GM12878 (cell line): ENCODE results near the gene BNC2. TPM values are rescaled to one million over a fixed set of nuclear protein-coding genes. Genes with fewer than 3 reads are reported as not detected.

Source experiments
- ATAC-seq: fragments of 200-7000 bp; cut with Tn5 transposase; 3 replicates; pipeline ENCODE4 v1.9.1; 2020; ENCODE audit warnings: mild to moderate bottlenecking, moderate library complexity
- BruUV-seq: library from RNA; stranded (reverse); fragments of 400-500 nt; replicated peaks from 2 replicates; lab custom pipeline; 2021; lab: Mats Ljungman, UMichigan
- CTCF ChIA-PET: fragments of 300-600 bp; sonication (Branson Sonifier 250); formaldehyde crosslinking; extraction: SDS; loops from one replicate; lab custom pipeline; 2021; ENCODE audit warnings: inconsistent platforms; lab: Yijun Ruan, JAX
- POLR2A ChIA-PET: fragments of 350-600 bp; formaldehyde crosslinking; extraction: SDS; loops from one replicate; lab custom pipeline; 2021; ENCODE audit warnings: inconsistent platforms; lab: Charles Lee
- RAD21 ChIA-PET: fragments of 300-600 bp; sonication (Branson Sonifier 250); formaldehyde crosslinking; loops from one replicate; lab custom pipeline; 2023; ENCODE audit warnings: antibody characterized with exemption; ENCODE audit not compliant: unreplicated experiment; lab: Charles Lee
- SMC1A ChIA-PET: fragments of 300-600 bp; sonication (Branson Sonifier 250); formaldehyde crosslinking; loops from one replicate; lab custom pipeline; 2023; ENCODE audit not compliant: unreplicated experiment, uncharacterized antibody; lab: Charles Lee
- DNase-seq: peaks from one replicate; pipeline ENCODE4 v3.0.0-alpha.2; 2011; ENCODE audit warnings: low read depth, low spot score
- FAIRE-seq: peaks from 3 replicates; lab custom pipeline; 2011; peaks lifted over from hg19 to GRCh38; lab: Jason Lieb, UNC
- H2AFZ ChIP-seq: 2 replicates; pipeline ENCODE4 v1.6.0; 2011; ENCODE audit warnings: low read depth, low read length, control low read depth; ENCODE audit not compliant: control insufficient read depth
- H3K27ac ChIP-seq: 2 replicates; pipeline ENCODE4 v1.5.1; 2011; ENCODE audit warnings: control low read depth; ENCODE audit not compliant: control insufficient read depth, insufficient read depth
- H3K27me3 ChIP-seq, 2 experiments: replicated peaks in 1 of 2; 2 replicates each; pipeline versions ENCODE4 v1.6.0 to v1.6.1; 2011; ENCODE audit warnings: low read length in 1 of 2; ENCODE audit not compliant: control insufficient read depth in 2 of 2, insufficient read depth in 2 of 2
- H3K36me3 ChIP-seq, 2 experiments: 2 replicates each; pipeline ENCODE4 v1.5.1; 2011; ENCODE audit warnings: low read length in 1 of 2; ENCODE audit not compliant: control insufficient read depth in 2 of 2, insufficient read depth in 2 of 2
- H3K4me1 ChIP-seq: 2 replicates; pipeline ENCODE4 v1.6.1; 2011; ENCODE audit warnings: mild to moderate bottlenecking, low read length, moderate library complexity, mixed read lengths; ENCODE audit not compliant: control insufficient read depth, insufficient read depth
- H3K4me2 ChIP-seq: 2 replicates; pipeline ENCODE4 v1.6.0; 2011; ENCODE audit warnings: control low read depth; ENCODE audit not compliant: control insufficient read depth, insufficient read depth
- H3K4me3 ChIP-seq: fragments of 200-600 bp; sonication (generic); 2 replicates; pipeline ENCODE4 v1.5.1; 2016
- H3K79me2 ChIP-seq: 2 replicates; pipeline ENCODE4 v1.6.0; 2011; ENCODE audit warnings: low read length; ENCODE audit not compliant: control insufficient read depth, insufficient read depth
- H3K9ac ChIP-seq: 2 replicates; pipeline ENCODE4 v1.8.0; 2011; ENCODE audit warnings: low read length, control low read depth, mixed read lengths; ENCODE audit not compliant: control insufficient read depth, insufficient read depth
- H3K9me3 ChIP-seq: replicated peaks from 3 replicates; pipeline ENCODE4 v1.5.1; 2011; ENCODE audit warnings: mild to moderate bottlenecking, low read length; ENCODE audit not compliant: control insufficient read depth, insufficient read depth
- H4K20me1 ChIP-seq: 2 replicates; pipeline ENCODE4 v1.6.0; 2011; ENCODE audit not compliant: control insufficient read depth, insufficient read depth
- CHD1 ChIP-seq: IDR thresholded peaks from 2 replicates; pipeline ENCODE4 v1.6.1; 2012; ENCODE audit warnings: low read depth, low read length, improper control_type of control experiment
- CHD4 ChIP-seq: fragments of 200-600 bp; sonication (generic); IDR thresholded peaks from 2 replicates; pipeline ENCODE4 v1.6.1; 2016; ENCODE audit warnings: mild to moderate bottlenecking
- EP300 ChIP-seq, 2 experiments: fragments of 150-350 bp in 1 of 2; IDR thresholded peaks; 2 replicates each; pipeline ENCODE4 v1.6.1; 2011 to 2012; ENCODE audit warnings: low read depth in 2 of 2, low read length in 2 of 2, borderline replicate concordance in 1 of 2, improper control_type of control experiment in 1 of 2, inconsistent platforms in 1 of 2; ENCODE audit not compliant: control insufficient read depth in 1 of 2
- HCFC1 ChIP-seq: fragments of 150-350 bp; IDR thresholded peaks from 2 replicates; pipeline ENCODE4 v1.6.1; 2014; ENCODE audit warnings: low read length
- MYB ChIP-seq: fragments of 150-350 bp; IDR thresholded peaks from 2 replicates; pipeline ENCODE4 v1.6.1; 2014; ENCODE audit warnings: mild to moderate bottlenecking, low read depth, low read length, borderline replicate concordance
- PAX8 ChIP-seq: fragments of 450-650 bp; IDR thresholded peaks from 2 replicates; pipeline ENCODE4 v1.6.1; 2017; ENCODE audit warnings: mild to moderate bottlenecking, moderate library complexity
- SP1 ChIP-seq: IDR thresholded peaks from one replicate; pipeline ENCODE4 v1.6.1; 2011; ENCODE audit warnings: low read depth, low read length
- SUZ12 ChIP-seq: fragments of 200-600 bp; sonication (generic); IDR thresholded peaks from one replicate; pipeline ENCODE4 v1.6.1; 2018; ENCODE audit warnings: antibody characterized with exemption, mild to moderate bottlenecking; ENCODE audit not compliant: unreplicated experiment
- TARDBP ChIP-seq: IDR thresholded peaks from 2 replicates; pipeline ENCODE4 v1.6.1; 2016; ENCODE audit warnings: borderline replicate concordance
- WRNIP1 ChIP-seq: IDR thresholded peaks from 2 replicates; pipeline ENCODE4 v1.6.1; 2011; ENCODE audit warnings: low read depth, low read length, improper control_type of control experiment, borderline replicate concordance
- WGBS: methylation state at CpG from one replicate; pipeline ENCODE4 v1.1.6; 2016; ENCODE audit warnings: low lambda C conversion rate; ENCODE audit not compliant: insufficient replicate concordance, insufficient coverage; ENCODE audit errors: missing lambda C conversion rate; 5-methylcytosine and 5-hydroxymethylcytosine counted together
- in situ Hi-C: fragments of 300-500 bp; cut with MboI; formaldehyde crosslinking; loops from 9 replicates; pipeline ENCODE4 v1.14.3; 2018; ENCODE audit warnings: mixed read lengths
- intact Hi-C: fragments of 100-400 bp; cut with micrococcal nuclease; formaldehyde crosslinking; loops from one replicate; pipeline ENCODE4 v1.14.2; 2022; ENCODE audit not compliant: unreplicated experiment
- polyA plus RNA-seq, 11 experiments: library from polyadenylated mRNA; depleted of rRNA in 4 of 11; unstranded in 6 of 11; stranded (reverse) in 5 of 11; fragments of >200 nt; fragmentation: Nextera tagmentation in 4 of 11; fragmentation: Illumina TruSeq in 1 of 11; extraction: Ambion mirVana in 4 of 11; extraction: Trizol in 1 of 11; gene quantifications; 1 replicate in 1 of 11; 2 replicates in 10 of 11; pipeline versions ENCODE4 v1.2.1 to v1.2.3, GENCODE V29; 2011 to 2016; ENCODE audit warnings: inconsistent platforms in 2 of 11, missing spikeins in 2 of 11, low read depth in 1 of 11
- total RNA-seq, 4 experiments: library from RNA; depleted of rRNA in 3 of 4; stranded (reverse); fragments of >200 nt in 3 of 4; fragmentation: Illumina TruSeq in 1 of 4; extraction: Trizol in 1 of 4; gene quantifications; 2 replicates each; pipeline versions ENCODE4 v1.2.1 to v1.2.3, GENCODE V29; 2013 to 2021
- TF ChIP-seq, protein P1 (sequence below): fragments of 450-650 bp; IDR thresholded peaks from 2 replicates; pipeline ENCODE4 v1.6.1; 2017; ENCODE audit warnings: mild to moderate bottlenecking, low read depth, inconsistent platforms; ENCODE audit not compliant: poor library complexity, severe bottlenecking
- TF ChIP-seq, protein P2 (sequence below): fragments of 450-650 bp; IDR thresholded peaks from 2 replicates; pipeline ENCODE4 v1.6.1; 2017; ENCODE audit warnings: borderline replicate concordance
- TF ChIP-seq, protein P3 (sequence below): fragments of 450-650 bp; IDR thresholded peaks from 2 replicates; pipeline ENCODE4 v1.6.1; 2017; ENCODE audit warnings: low read depth, mild to moderate bottlenecking, moderate library complexity
- TF ChIP-seq, protein P4 (sequence below): IDR thresholded peaks from 2 replicates; pipeline ENCODE4 v1.6.1; 2011; ENCODE audit warnings: borderline replicate concordance, low read depth, mild to moderate bottlenecking, moderate library complexity, mixed read lengths, low read length; ENCODE audit not compliant: insufficient read depth; ENCODE audit errors: extremely low read length

BNC2 gene
- total and polyA plus RNA-seq, 10 of the 15 experiments (the other 5 are each of a cell fraction or from before 2014, with no cell fraction given) = 0.05 to 14.5 (median 0.26) TPM

DNA sequence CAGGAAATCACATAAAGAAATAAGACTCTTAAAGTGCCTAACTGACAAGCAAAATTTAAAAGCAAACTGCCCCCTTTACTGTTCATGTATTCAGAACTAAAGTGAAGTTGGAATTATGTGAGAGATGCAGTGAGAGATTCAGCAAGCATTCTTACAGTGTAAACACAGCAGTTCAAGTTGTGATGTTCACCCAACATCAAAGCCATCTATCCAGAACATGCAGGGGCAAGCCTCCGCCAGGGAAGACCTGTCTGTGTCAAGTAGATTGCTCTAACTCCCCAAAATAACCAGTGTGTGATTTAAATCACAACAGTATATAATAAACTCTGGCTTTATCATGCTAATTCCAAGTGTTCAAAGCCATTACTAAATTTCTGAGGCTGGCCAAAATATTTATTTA is 233.3 kb downstream of the BNC2 start (continued):
- TF ChIP-seq, protein P1, sequence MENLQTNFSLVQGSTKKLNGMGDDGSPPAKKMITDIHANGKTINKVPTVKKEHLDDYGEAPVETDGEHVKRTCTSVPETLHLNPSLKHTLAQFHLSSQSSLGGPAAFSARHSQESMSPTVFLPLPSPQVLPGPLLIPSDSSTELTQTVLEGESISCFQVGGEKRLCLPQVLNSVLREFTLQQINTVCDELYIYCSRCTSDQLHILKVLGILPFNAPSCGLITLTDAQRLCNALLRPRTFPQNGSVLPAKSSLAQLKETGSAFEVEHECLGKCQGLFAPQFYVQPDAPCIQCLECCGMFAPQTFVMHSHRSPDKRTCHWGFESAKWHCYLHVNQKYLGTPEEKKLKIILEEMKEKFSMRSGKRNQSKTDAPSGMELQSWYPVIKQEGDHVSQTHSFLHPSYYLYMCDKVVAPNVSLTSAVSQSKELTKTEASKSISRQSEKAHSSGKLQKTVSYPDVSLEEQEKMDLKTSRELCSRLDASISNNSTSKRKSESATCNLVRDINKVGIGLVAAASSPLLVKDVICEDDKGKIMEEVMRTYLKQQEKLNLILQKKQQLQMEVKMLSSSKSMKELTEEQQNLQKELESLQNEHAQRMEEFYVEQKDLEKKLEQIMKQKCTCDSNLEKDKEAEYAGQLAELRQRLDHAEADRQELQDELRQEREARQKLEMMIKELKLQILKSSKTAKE = no peak
- TF ChIP-seq CHD4 = no peak
- TF ChIP-seq SP1 = no peak

DNA sequence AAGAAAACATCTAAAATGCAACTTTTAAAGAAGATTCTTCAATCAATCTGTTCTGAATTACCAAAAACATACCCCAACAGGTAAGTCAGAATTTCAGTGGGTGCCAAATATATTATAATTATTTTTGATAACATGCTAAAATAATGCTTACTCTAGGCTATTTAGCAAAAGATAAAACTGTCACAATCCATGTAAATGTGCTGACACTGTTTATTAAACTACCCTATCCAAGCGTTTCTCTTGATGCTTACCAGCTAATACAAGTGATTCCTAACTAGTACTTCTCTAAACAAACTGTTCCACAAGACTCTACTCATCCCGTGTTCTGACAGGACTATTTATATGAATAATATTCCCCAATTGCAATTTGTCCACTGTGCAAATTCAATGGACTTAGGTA is 236.7 kb downstream of the BNC2 start:
- ChIA-PET CTCF (no interaction called here), POLR2A (no interaction called here), RAD21 (no interaction called here), SMC1A (interaction anchor here (0.6 to 1.2 kb wide), 3 partner anchors 8 to 382 kb away, joined by 3 read pairs; no protein-coding TSS in a partner anchor)
- Histone ChIP-seq H3K4me3 (no peak overlapping the region), H3K4me2 (no peak overlapping the region), H3K36me3 (no peaks in the 10 kb centered on the region), H2AFZ (no peak overlapping the region), H4K20me1 (no peaks in the 10 kb centered on the region), H3K27ac (no peak overlapping the region), H3K4me1 (no peaks in the 10 kb centered on the region), H3K27me3 (no peaks in the 10 kb centered on the region), H3K9me3 (no peaks in the 10 kb centered on the region), H3K79me2 (no peaks in the 10 kb centered on the region), H3K9ac (no peak overlapping the region)
- intact Hi-C loops = no loop called here
- in situ Hi-C loops = no loop called here
- ATAC-seq (no peak), DNase-seq (no peak), FAIRE-seq (no peak)
- WGBS = 0% methylated on average over 2 of the region's 2 CpGs
- BruUV-seq = no TSS peak
- TF ChIP-seq SUZ12 (no peak), MYB (no peak), TARDBP (no peak), HCFC1 (no peak), PAX8 (no peak), EP300 (IDR thresholded peaks at IDR 0.05; ENCODE audit: borderline replicate concordance in 1 of 2, control insufficient read depth in 1 of 2, low read depth in 2 of 2, low read length in 2 of 2) (no peak), WRNIP1 (no peak), CHD1 (no peak)
- TF ChIP-seq, protein P2, sequence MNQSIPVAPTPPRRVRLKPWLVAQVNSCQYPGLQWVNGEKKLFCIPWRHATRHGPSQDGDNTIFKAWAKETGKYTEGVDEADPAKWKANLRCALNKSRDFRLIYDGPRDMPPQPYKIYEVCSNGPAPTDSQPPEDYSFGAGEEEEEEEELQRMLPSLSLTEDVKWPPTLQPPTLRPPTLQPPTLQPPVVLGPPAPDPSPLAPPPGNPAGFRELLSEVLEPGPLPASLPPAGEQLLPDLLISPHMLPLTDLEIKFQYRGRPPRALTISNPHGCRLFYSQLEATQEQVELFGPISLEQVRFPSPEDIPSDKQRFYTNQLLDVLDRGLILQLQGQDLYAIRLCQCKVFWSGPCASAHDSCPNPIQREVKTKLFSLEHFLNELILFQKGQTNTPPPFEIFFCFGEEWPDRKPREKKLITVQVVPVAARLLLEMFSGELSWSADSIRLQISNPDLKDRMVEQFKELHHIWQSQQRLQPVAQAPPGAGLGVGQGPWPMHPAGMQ = no peak
- TF ChIP-seq, protein P3, sequence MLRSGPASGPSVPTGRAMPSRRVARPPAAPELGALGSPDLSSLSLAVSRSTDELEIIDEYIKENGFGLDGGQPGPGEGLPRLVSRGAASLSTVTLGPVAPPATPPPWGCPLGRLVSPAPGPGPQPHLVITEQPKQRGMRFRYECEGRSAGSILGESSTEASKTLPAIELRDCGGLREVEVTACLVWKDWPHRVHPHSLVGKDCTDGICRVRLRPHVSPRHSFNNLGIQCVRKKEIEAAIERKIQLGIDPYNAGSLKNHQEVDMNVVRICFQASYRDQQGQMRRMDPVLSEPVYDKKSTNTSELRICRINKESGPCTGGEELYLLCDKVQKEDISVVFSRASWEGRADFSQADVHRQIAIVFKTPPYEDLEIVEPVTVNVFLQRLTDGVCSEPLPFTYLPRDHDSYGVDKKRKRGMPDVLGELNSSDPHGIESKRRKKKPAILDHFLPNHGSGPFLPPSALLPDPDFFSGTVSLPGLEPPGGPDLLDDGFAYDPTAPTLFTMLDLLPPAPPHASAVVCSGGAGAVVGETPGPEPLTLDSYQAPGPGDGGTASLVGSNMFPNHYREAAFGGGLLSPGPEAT = no peak
- TF ChIP-seq, protein P4, sequence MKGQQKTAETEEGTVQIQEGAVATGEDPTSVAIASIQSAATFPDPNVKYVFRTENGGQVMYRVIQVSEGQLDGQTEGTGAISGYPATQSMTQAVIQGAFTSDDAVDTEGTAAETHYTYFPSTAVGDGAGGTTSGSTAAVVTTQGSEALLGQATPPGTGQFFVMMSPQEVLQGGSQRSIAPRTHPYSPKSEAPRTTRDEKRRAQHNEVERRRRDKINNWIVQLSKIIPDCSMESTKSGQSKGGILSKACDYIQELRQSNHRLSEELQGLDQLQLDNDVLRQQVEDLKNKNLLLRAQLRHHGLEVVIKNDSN = no peak
